ENCODE results near the gene C1QTNF7.

GRCh38 chr4:15479089-15479912, 51.5 kb downstream of the C1QTNF7 start:
- no peak for TF ChIP-seq ZNF776 (tag by site-specific recombination; IDR thresholded peaks at IDR 0.05; ENCODE audit: borderline replicate concordance)
- TF ChIP-seq PATZ1 (tag by site-specific recombination; IDR thresholded peaks at IDR 0.05), result no peak
- no peak for TF ChIP-seq INSM2 (tag by site-specific recombination; IDR thresholded peaks at IDR 0.05)
- TF ChIP-seq CTCF (tag by site-specific recombination; IDR thresholded peaks at IDR 0.05), result peak; percentile 55; the same call in 1 of the 2 replicates
- no peak for TF ChIP-seq ZNF76 (tag by site-specific recombination; IDR thresholded peaks at IDR 0.05; ENCODE audit: borderline replicate concordance, low read depth)
- TF ChIP-seq ZNF239 (tag by site-specific recombination; IDR thresholded peaks at IDR 0.05), result no peak
- 0 out of 2 replicates have a peak, but pooled peaks have one; percentile 14 for TF ChIP-seq ZBTB8A (tag by site-specific recombination; IDR thresholded peaks at IDR 0.05)
- no peak for TF ChIP-seq ZBTB7A (tag by site-specific recombination; IDR thresholded peaks at IDR 0.05; ENCODE audit: low read depth)
- TF ChIP-seq ZNF302 (tag by site-specific recombination; IDR thresholded peaks at IDR 0.05; ENCODE audit: low read depth), result no peak
